Stomach (tissue), 9 donors: ENCODE data around the gene EFCAB9. TPM values are rescaled to one million over a fixed set of nuclear protein-coding genes. Genes with fewer than 3 reads are reported as not detected.

Experiments
- DNase-seq, 2 donors: peaks; one replicate each; pipeline versions ENCODE4 v3.0.0 to v3.0.0-alpha.2; 2013 to 2019
- H3K27ac ChIP-seq, 5 donors: fragments of 200-600 bp in 4 of 5; sonication (generic) in 4 of 5; one replicate each; pipeline ENCODE4 v1.5.1; 2013 to 2019; ENCODE audit warnings: mild to moderate bottlenecking in 1 of 5, moderate library complexity in 1 of 5
- H3K27me3 ChIP-seq, 3 donors: fragments of 200-600 bp; sonication (generic); one replicate each; pipeline ENCODE4 v1.5.1; 2017 to 2019; ENCODE audit warnings: mixed run types in 1 of 3
- H3K36me3 ChIP-seq, 4 donors: fragments of 200-600 bp; sonication (generic); 1 replicate in 3 of 4; 2 replicates in 1 of 4; pipeline ENCODE4 v1.5.1; 2016 to 2019
- H3K4me1 ChIP-seq, 4 donors: fragments of 200-600 bp; sonication (generic); one replicate each; pipeline ENCODE4 v1.5.1; 2016 to 2019
- H3K4me3 ChIP-seq, 4 donors: fragments of 200-600 bp; sonication (generic) in 3 of 4; one replicate each; pipeline ENCODE4 v1.5.1; 2016 to 2019; ENCODE audit warnings: mild to moderate bottlenecking in 1 of 4
- H3K9me3 ChIP-seq, 4 donors: fragments of 200-600 bp; sonication (generic); one replicate each; pipeline ENCODE4 v1.5.1; 2016 to 2019
- EP300 ChIP-seq: sonication (generic); formaldehyde crosslinking; IDR thresholded peaks from one replicate; pipeline ENCODE4 v1.6.1; 2017; ENCODE audit warnings: antibody characterized with exemption
- POLR2A ChIP-seq, 4 donors: fragments of 450-650 bp; IDR thresholded peaks; one replicate each; pipeline ENCODE4 v1.6.1; 2016; ENCODE audit warnings: antibody characterized with exemption in 4 of 4, control low read depth in 2 of 4, mild to moderate bottlenecking in 1 of 4, moderate library complexity in 1 of 4
- POLR2AphosphoS5 ChIP-seq, 3 donors: sonication (generic); formaldehyde crosslinking; IDR thresholded peaks; one replicate each; pipeline ENCODE4 v1.6.1; 2016; ENCODE audit warnings: antibody characterized with exemption in 3 of 3
- WGBS, 5 donors: extraction: QIAGEN DNeasy Blood & Tissue Kit in 3 of 5; methylation state at CpG; one replicate each; pipeline versions ENCODE4 v1.1.5 to v1.1.7; 2013 to 2018; 5-methylcytosine and 5-hydroxymethylcytosine counted together
- intact Hi-C: fragments of 100-400 bp; cut with DNase I; formaldehyde crosslinking; loops from one replicate; pipeline ENCODE4 v1.15.1; 2023; ENCODE audit warnings: low total_unique reads
- polyA plus RNA-seq, 3 donors: library from polyadenylated mRNA; stranded (reverse); fragments of 200-250 nt; gene quantifications; one replicate each; pipeline ENCODE4 v1.2.3, GENCODE V29; 2013
- total RNA-seq, 5 donors: library from RNA; depleted of rRNA; stranded (reverse); fragments of >200 nt; gene quantifications; one replicate each; pipeline versions ENCODE4 v1.1.0 to v1.2.3, GENCODE V29; 2014 to 2016
- TF ChIP-seq, protein P1 (sequence below), 7 experiments: fragments of 450-650 bp in 4 of 7; fragments of 200-600 bp in 3 of 7; sonication (generic) in 3 of 7; IDR thresholded peaks; one replicate each; pipeline ENCODE4 v1.5.1; 2016 to 2019; ENCODE audit warnings: antibody characterized with exemption in 7 of 7, control low read depth in 2 of 7, mild to moderate bottlenecking in 1 of 7
- donor health status: healthy with polysubstance abuse.
- donor health status: Bipolar disorder and iron deficiency.
- donor health status: healthy.

EFCAB9 gene
- total and polyA plus RNA-seq, 8 donors: not detected

DNA sequence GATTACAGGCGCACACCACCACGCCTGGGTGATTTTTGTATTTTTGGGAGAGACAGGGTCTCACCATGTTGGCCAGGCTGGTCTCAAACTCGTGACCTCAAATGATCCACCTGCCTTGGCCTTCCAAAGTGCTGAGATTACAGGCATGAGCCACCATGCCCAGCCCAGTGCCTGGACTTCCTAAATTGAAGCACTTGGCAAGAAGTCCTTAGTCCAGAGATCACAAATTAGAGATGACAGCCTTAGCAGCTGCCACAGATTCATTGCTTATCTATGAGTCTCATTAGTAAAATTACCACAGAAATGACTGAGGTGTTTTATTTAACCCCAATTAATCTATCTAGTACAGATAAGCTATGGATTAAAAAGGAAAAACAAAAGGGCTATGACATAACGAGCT is 19.2 kb downstream of the EFCAB9 start:
- TF ChIP-seq POLR2AphosphoS5 (IDR thresholded peaks at IDR 0.05) (no peak), POLR2A (IDR thresholded peaks at IDR 0.05) (no peak), EP300 (no peak)
- TF ChIP-seq, protein P1, sequence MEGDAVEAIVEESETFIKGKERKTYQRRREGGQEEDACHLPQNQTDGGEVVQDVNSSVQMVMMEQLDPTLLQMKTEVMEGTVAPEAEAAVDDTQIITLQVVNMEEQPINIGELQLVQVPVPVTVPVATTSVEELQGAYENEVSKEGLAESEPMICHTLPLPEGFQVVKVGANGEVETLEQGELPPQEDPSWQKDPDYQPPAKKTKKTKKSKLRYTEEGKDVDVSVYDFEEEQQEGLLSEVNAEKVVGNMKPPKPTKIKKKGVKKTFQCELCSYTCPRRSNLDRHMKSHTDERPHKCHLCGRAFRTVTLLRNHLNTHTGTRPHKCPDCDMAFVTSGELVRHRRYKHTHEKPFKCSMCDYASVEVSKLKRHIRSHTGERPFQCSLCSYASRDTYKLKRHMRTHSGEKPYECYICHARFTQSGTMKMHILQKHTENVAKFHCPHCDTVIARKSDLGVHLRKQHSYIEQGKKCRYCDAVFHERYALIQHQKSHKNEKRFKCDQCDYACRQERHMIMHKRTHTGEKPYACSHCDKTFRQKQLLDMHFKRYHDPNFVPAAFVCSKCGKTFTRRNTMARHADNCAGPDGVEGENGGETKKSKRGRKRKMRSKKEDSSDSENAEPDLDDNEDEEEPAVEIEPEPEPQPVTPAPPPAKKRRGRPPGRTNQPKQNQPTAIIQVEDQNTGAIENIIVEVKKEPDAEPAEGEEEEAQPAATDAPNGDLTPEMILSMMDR (IDR thresholded peaks at IDR 0.05): no peak
- H3K4me3 ChIP-seq: no peak overlapping the region
- no peaks in the 10 kb centered on the region for H3K4me1 ChIP-seq
- H3K27me3 ChIP-seq: no peaks in the 10 kb centered on the region
- DNase-seq: no peak
- no peak overlapping the region for H3K27ac ChIP-seq
- WGBS, 5 donors: 84 to 95% (median 90%) methylated on average over 4 of the region's 4 CpGs
- peaks cover 5 to 50% (median 45%) of the 10 kb centered on the region in 4 donors for H3K36me3 ChIP-seq
- intact Hi-C loops: no loop called here
- no peaks in the 10 kb centered on the region for H3K9me3 ChIP-seq

- DNase-seq: no peak
- 80 to 96% (median 94%) methylated on average over 3 of the region's 3 CpGs for WGBS, 5 donors
- H3K27ac ChIP-seq: no peak overlapping the region
- no peak overlapping the region for H3K4me3 ChIP-seq
- no peaks in the 10 kb centered on the region for H3K4me1 ChIP-seq
- intact Hi-C loops: no loop called here
- H3K27me3 ChIP-seq: no peaks in the 10 kb centered on the region
- no peaks in the 10 kb centered on the region for H3K9me3 ChIP-seq
- TF ChIP-seq, protein P1 (IDR thresholded peaks at IDR 0.05): no peak
- no peak for TF ChIP-seq EP300
- peaks cover 7 to 54% (median 43%) of the 10 kb centered on the region in 4 donors for H3K36me3 ChIP-seq
Measured at GRCh38 chr5:172216345-172216744, 22.4 kb downstream of the EFCAB9 start.

GRCh38 chr5:172219296-172219695 is 25.3 kb downstream of the EFCAB9 start:
- H3K4me1 ChIP-seq: no peaks in the 10 kb centered on the region
- no peaks in the 10 kb centered on the region for H3K27me3 ChIP-seq
- TF ChIP-seq EP300: no peak
- TF ChIP-seq POLR2AphosphoS5 (IDR thresholded peaks at IDR 0.05): no peak
- TF ChIP-seq, protein P1 (IDR thresholded peaks at IDR 0.05): no peak
- TF ChIP-seq POLR2A (IDR thresholded peaks at IDR 0.05): no peak
- no peak overlapping the region for H3K4me3 ChIP-seq
- H3K27ac ChIP-seq: no peak overlapping the region
- DNase-seq: no peak
- no peaks in the 10 kb centered on the region for H3K9me3 ChIP-seq
- peaks cover 2 to 40% (median 38%) of the 10 kb centered on the region in 4 donors for H3K36me3 ChIP-seq
- intact Hi-C loops: no loop called here
- 61 to 97% (median 93%) methylated on average over 2 of the region's 2 CpGs for WGBS, 5 donors

DNA sequence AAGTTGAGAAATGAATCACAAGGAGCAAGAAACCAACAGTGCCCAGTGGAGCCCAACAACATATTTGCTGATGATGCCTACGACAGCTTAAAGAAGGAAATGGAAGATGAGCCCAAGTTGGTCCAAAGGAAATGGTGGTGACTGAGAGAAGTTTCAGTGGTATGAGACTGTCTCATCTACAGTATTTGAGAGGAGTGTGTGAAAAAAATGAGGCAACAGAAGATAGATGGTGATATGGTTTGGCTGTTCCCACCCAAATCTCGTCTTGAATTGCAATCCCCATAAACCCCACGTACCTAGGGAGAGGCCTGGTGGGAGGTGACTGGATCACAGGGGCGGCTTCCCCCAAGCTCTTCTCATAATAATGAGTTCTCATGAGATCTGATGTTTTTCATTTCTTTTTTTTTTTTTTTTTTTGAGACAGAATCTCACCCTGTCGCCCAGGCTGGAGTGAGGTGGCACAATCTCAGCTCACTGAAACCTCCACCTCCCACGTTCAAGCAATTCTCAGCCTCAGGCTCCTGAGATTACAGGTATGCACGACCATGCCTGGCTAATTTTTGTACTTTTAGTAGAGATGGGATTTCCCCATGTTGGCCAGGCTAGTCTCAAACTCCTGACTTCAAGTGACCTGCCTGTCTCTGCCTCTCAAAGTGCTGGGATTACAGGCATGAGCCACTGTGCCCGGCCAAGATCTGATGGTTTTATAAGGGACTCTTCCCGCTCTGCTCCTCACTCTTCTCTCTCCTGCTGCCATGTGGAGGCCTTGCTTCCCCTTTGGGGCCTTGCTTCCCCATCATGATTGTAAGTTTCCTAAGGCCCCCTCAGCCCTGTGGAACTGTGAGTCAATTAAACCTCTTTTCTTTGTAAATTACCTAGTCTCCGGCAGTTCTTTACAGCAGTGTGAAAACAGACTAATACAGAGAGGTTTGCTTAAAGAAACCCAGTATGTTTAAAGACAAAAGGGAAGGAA is 30.2 kb downstream of the EFCAB9 start:
- Histone ChIP-seq H3K9me3 (no peaks in the 10 kb centered on the region), H3K27ac (no peak overlapping the region), H3K36me3 (peaks cover 2 to 53% (median 34%) of the 10 kb centered on the region in 4 donors), H3K27me3 (no peaks in the 10 kb centered on the region), H3K4me3 (no peak overlapping the region), H3K4me1 (no peaks in the 10 kb centered on the region)
- TF ChIP-seq POLR2AphosphoS5 (IDR thresholded peaks at IDR 0.05) (no peak), EP300 (no peak), POLR2A (IDR thresholded peaks at IDR 0.05) (no peak)
- TF ChIP-seq, protein P1 (IDR thresholded peaks at IDR 0.05): no peak
- DNase-seq: no peak
- 87 to 93% (median 92%) methylated on average over 10 of the region's 10 CpGs for WGBS, 5 donors
- intact Hi-C loops: no loop called here
